TTC549 (cell line): ENCODE data around the gene MTMR4.
A peak's percentile ranks its signal among the peaks of the same experiment; 100 is the strongest.
"Not testable (repeated sequence)": the region's sequence is repeated elsewhere in the genome, so short reads cannot be mapped to it uniquely, and the experiment has no call there.

Source experiments
- FAIRE-seq: peaks from 2 replicates; lab custom pipeline; 2012; peaks lifted over from hg19 to GRCh38; lab: Jason Lieb, UNC

Gene MTMR4

GRCh38 chr17:58525239-58525638, 10.8 kb upstream of the MTMR4 start:
- FAIRE-seq = no peak

GRCh38 chr17:58521680-58522079, 7.2 kb upstream of the MTMR4 start:
- no peak for FAIRE-seq

GRCh38 chr17:58520843-58521430, 6.5 kb upstream of the MTMR4 start:
- no peak for FAIRE-seq

GRCh38 chr17:58517928-58518609, 3.6 kb upstream of the MTMR4 start:
- FAIRE-seq = peak; percentile 96

- FAIRE-seq = no peak
Measured at GRCh38 chr17:58517378-58517927, 3.0 kb upstream of the MTMR4 start.

- no peak for FAIRE-seq
Measured at GRCh38 chr17:58516644-58517377, 2.4 kb upstream of the MTMR4 start.

GRCh38 chr17:58515286-58515685, 848 bp upstream of the MTMR4 start:
- FAIRE-seq = no peak

- no peak for FAIRE-seq
Measured at GRCh38 chr17:58514770-58515157, 326 bp upstream of the MTMR4 start.

- no peak for FAIRE-seq
Measured at GRCh38 chr17:58513267-58513964, 1.0 kb downstream of the MTMR4 start.

- FAIRE-seq = no peak
Measured at GRCh38 chr17:58510075-58510474, 4.4 kb downstream of the MTMR4 start.

GRCh38 chr17:58508341-58509067, 5.9 kb downstream of the MTMR4 start:
- FAIRE-seq = no peak

GRCh38 chr17:58507123-58507634, 7.3 kb downstream of the MTMR4 start:
- FAIRE-seq = no peak

GRCh38 chr17:58506354-58507080, 7.9 kb downstream of the MTMR4 start:
- no peak for FAIRE-seq

- no peak for FAIRE-seq
Measured at GRCh38 chr17:58504826-58505351, 9.5 kb downstream of the MTMR4 start.

GRCh38 chr17:58503866-58504265, 10.6 kb downstream of the MTMR4 start:
- FAIRE-seq = no peak

GRCh38 chr17:58503134-58503533, 11.3 kb downstream of the MTMR4 start:
- not testable (repeated sequence) for FAIRE-seq

- no peak for FAIRE-seq
Measured at GRCh38 chr17:58501451-58501850, 13.0 kb downstream of the MTMR4 start.

GRCh38 chr17:58498177-58498828, 16.1 kb downstream of the MTMR4 start:
- no peak for FAIRE-seq

GRCh38 chr17:58493506-58493905, 20.9 kb downstream of the MTMR4 start:
- FAIRE-seq = no peak
